ENCODE measurements around the gene NAALADL2. TPM values are rescaled to one million over a fixed set of nuclear protein-coding genes. Genes with fewer than 3 reads are reported as not detected.

The NAALADL2 gene
- polyA plus RNA-seq, 1 donor: 6.5 TPM

- Histone ChIP-seq H3K27ac (ENCODE audit: low read length) (no peak overlapping the region), H3K4me3 (ENCODE audit: low read length) (no peak overlapping the region), H3K36me3 (ENCODE audit: control insufficient read depth, insufficient read depth, low read length) (no peaks in the 10 kb centered on the region), H3K27me3 (ENCODE audit: control insufficient read depth, insufficient read depth, low read length) (no peaks in the 10 kb centered on the region), H3K9me3 (ENCODE audit: control insufficient read depth, low read depth, low read length) (no peaks in the 10 kb centered on the region), H3K4me1 (ENCODE audit: control insufficient read depth, insufficient read depth, low read length) (no peaks in the 10 kb centered on the region)
- DNase-seq: no peak
- no CpG with 5 or more reads among the region's 5 CpGs for WGBS (ENCODE audit: insufficient coverage, low lambda C conversion rate)
These were observed 114.3 kb downstream of the NAALADL2 start for GRCh38 chr3:174973465-174973864.

- H3K9me3 ChIP-seq (ENCODE audit: control insufficient read depth, low read depth, low read length): no peaks in the 10 kb centered on the region
- H3K36me3 ChIP-seq (ENCODE audit: control insufficient read depth, insufficient read depth, low read length): no peaks in the 10 kb centered on the region
- no peak overlapping the region for H3K27ac ChIP-seq (ENCODE audit: low read length)
- H3K4me3 ChIP-seq (ENCODE audit: low read length): no peak overlapping the region
- DNase-seq: no peak
- no peaks in the 10 kb centered on the region for H3K27me3 ChIP-seq (ENCODE audit: control insufficient read depth, insufficient read depth, low read length)
- H3K4me1 ChIP-seq (ENCODE audit: control insufficient read depth, insufficient read depth, low read length): no peaks in the 10 kb centered on the region
These were observed 127.6 kb downstream of the NAALADL2 start for GRCh38 chr3:174986685-174987084.

- no peaks in the 10 kb centered on the region for H3K9me3 ChIP-seq (ENCODE audit: control insufficient read depth, low read depth, low read length)
- no peaks in the 10 kb centered on the region for H3K4me1 ChIP-seq (ENCODE audit: control insufficient read depth, insufficient read depth, low read length)
- DNase-seq: no peak
- no peaks in the 10 kb centered on the region for H3K36me3 ChIP-seq (ENCODE audit: control insufficient read depth, insufficient read depth, low read length)
- no peaks in the 10 kb centered on the region for H3K27me3 ChIP-seq (ENCODE audit: control insufficient read depth, insufficient read depth, low read length)
- H3K4me3 ChIP-seq (ENCODE audit: low read length): no peak overlapping the region
- H3K27ac ChIP-seq (ENCODE audit: low read length): no peak overlapping the region
- WGBS (ENCODE audit: insufficient coverage, low lambda C conversion rate): no CpG with 5 or more reads among the region's 1 CpG
These were observed 142.0 kb downstream of the NAALADL2 start for GRCh38 chr3:175001091-175001490.

DNA sequence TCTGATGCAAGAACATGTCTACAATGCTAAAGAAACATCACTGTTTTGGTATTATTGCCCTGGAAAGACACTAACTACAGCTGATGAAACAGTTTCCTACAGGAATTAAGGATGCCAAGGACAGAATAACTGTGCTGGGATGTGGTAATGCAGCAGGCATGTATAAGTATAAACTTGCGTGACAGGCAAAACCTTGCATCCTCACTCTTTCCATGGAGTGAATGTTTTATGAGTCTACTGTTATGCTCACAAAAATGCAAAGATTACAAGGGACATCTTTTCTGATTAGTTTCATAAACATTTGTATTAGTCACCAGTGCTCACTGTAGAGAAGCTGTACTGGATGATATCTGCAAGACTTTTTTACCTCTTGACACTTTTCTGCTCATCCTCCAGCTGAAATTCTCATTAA lies 143.6 kb downstream of the NAALADL2 start:
- no CpG with 5 or more reads among the region's 1 CpG for WGBS (ENCODE audit: insufficient coverage, low lambda C conversion rate)
- DNase-seq: no peak
- Histone ChIP-seq H3K27ac (ENCODE audit: low read length) (no peak overlapping the region), H3K36me3 (ENCODE audit: control insufficient read depth, insufficient read depth, low read length) (no peaks in the 10 kb centered on the region), H3K9me3 (ENCODE audit: control insufficient read depth, low read depth, low read length) (no peaks in the 10 kb centered on the region), H3K4me3 (ENCODE audit: low read length) (no peak overlapping the region), H3K27me3 (ENCODE audit: control insufficient read depth, insufficient read depth, low read length) (no peaks in the 10 kb centered on the region), H3K4me1 (ENCODE audit: control insufficient read depth, insufficient read depth, low read length) (no peaks in the 10 kb centered on the region)

GRCh38 chr3:175003590-175003989 lies 144.5 kb downstream of the NAALADL2 start:
- no peak overlapping the region for H3K4me3 ChIP-seq (ENCODE audit: low read length)
- no peaks in the 10 kb centered on the region for H3K4me1 ChIP-seq (ENCODE audit: control insufficient read depth, insufficient read depth, low read length)
- no peaks in the 10 kb centered on the region for H3K27me3 ChIP-seq (ENCODE audit: control insufficient read depth, insufficient read depth, low read length)
- H3K27ac ChIP-seq (ENCODE audit: low read length): no peak overlapping the region
- no peaks in the 10 kb centered on the region for H3K36me3 ChIP-seq (ENCODE audit: control insufficient read depth, insufficient read depth, low read length)
- no peak for DNase-seq
- H3K9me3 ChIP-seq (ENCODE audit: control insufficient read depth, low read depth, low read length): no peaks in the 10 kb centered on the region
- no CpG with 5 or more reads among the region's 2 CpGs for WGBS (ENCODE audit: insufficient coverage, low lambda C conversion rate)

DNA sequence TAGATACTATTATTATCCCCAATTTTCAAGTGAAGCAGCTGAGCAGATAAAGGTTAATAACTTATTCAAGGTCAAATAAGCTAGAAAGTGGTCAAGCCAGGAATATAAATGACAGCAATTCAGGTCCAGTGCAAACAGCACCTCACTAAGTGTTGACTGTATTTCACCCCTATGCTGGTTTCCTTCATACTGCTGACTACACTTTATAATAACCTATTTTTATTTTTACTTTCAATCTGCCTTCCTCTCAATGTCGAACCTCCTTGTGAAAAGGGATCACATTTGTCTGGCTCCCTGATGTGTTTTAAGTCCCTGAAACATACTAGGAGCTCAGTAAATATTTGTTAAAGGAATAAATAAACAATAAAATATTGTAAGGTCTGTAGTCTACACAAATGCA lies 146.1 kb downstream of the NAALADL2 start:
- Histone ChIP-seq H3K9me3 (ENCODE audit: control insufficient read depth, low read depth, low read length) (no peaks in the 10 kb centered on the region), H3K27me3 (ENCODE audit: control insufficient read depth, insufficient read depth, low read length) (no peaks in the 10 kb centered on the region), H3K4me1 (ENCODE audit: control insufficient read depth, insufficient read depth, low read length) (no peaks in the 10 kb centered on the region), H3K36me3 (ENCODE audit: control insufficient read depth, insufficient read depth, low read length) (no peaks in the 10 kb centered on the region), H3K4me3 (ENCODE audit: low read length) (no peak overlapping the region), H3K27ac (ENCODE audit: low read length) (no peak overlapping the region)
- WGBS (ENCODE audit: insufficient coverage, low lambda C conversion rate): 40% methylated on average over 1 of the region's 1 CpG
- no peak for DNase-seq

DNA sequence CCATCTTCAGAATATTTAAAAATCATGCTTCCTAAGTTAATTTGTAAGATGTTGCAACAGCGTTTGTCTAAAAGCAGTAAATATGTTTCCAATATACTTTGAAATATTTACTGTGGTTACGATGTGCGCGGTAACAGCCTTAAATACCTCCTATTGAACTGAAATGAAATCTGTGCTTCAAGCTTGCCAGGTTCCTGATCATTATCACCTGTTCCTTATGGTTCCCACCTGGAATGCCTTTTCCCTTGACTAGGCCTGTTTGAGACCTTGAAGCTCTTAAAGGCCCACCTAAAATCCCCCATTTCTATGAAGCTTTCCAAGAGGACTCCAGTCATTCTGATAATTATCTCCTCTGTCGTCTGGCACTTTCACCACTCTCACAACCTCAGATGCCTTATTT lies 146.7 kb downstream of the NAALADL2 start:
- H3K27me3 ChIP-seq (ENCODE audit: control insufficient read depth, insufficient read depth, low read length): no peaks in the 10 kb centered on the region
- H3K27ac ChIP-seq (ENCODE audit: low read length): no peak overlapping the region
- H3K4me1 ChIP-seq (ENCODE audit: control insufficient read depth, insufficient read depth, low read length): no peaks in the 10 kb centered on the region
- WGBS (ENCODE audit: insufficient coverage, low lambda C conversion rate): 67% methylated on average over 1 of the region's 5 CpGs
- no peaks in the 10 kb centered on the region for H3K36me3 ChIP-seq (ENCODE audit: control insufficient read depth, insufficient read depth, low read length)
- H3K4me3 ChIP-seq (ENCODE audit: low read length): no peak overlapping the region
- no peaks in the 10 kb centered on the region for H3K9me3 ChIP-seq (ENCODE audit: control insufficient read depth, low read depth, low read length)
- no peak for DNase-seq

GRCh38 chr3:175007306-175007705 lies 148.2 kb downstream of the NAALADL2 start:
- H3K36me3 ChIP-seq (ENCODE audit: control insufficient read depth, insufficient read depth, low read length): no peaks in the 10 kb centered on the region
- H3K9me3 ChIP-seq (ENCODE audit: control insufficient read depth, low read depth, low read length): peaks cover 3% of the 10 kb centered on the region
- no peak overlapping the region for H3K4me3 ChIP-seq (ENCODE audit: low read length)
- no peak for DNase-seq
- H3K4me1 ChIP-seq (ENCODE audit: control insufficient read depth, insufficient read depth, low read length): no peaks in the 10 kb centered on the region
- H3K27me3 ChIP-seq (ENCODE audit: control insufficient read depth, insufficient read depth, low read length): no peaks in the 10 kb centered on the region
- WGBS (ENCODE audit: insufficient coverage, low lambda C conversion rate): 100% methylated on average over 1 of the region's 1 CpG
- no peak overlapping the region for H3K27ac ChIP-seq (ENCODE audit: low read length)

DNA sequence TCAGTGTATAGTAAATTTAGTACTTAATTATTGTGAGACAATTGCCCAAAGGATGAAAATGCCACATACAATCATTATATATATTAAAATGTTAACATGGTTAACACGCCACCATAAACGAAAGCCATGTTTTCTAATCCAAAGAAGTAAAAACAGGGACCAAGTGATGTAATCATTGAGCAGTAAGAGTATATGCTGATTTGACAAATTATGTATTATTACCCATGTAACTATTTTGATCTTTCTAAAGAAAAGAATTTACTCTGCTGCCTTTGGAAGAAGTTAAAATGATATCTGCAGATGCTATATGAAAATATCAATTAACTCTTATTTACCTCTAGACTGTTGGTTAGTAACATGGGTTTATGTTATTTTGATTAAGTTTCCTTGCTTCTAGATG lies 150.2 kb downstream of the NAALADL2 start:
- Histone ChIP-seq H3K27ac (ENCODE audit: low read length) (no peak overlapping the region), H3K36me3 (ENCODE audit: control insufficient read depth, insufficient read depth, low read length) (no peaks in the 10 kb centered on the region), H3K4me3 (ENCODE audit: low read length) (no peak overlapping the region), H3K27me3 (ENCODE audit: control insufficient read depth, insufficient read depth, low read length) (no peaks in the 10 kb centered on the region), H3K9me3 (ENCODE audit: control insufficient read depth, low read depth, low read length) (peaks cover 3% of the 10 kb centered on the region), H3K4me1 (ENCODE audit: control insufficient read depth, insufficient read depth, low read length) (no peaks in the 10 kb centered on the region)
- no peak for DNase-seq
- WGBS (ENCODE audit: insufficient coverage, low lambda C conversion rate): 100% methylated on average over 1 of the region's 2 CpGs

- Histone ChIP-seq H3K4me3 (ENCODE audit: low read length) (no peak overlapping the region), H3K9me3 (ENCODE audit: control insufficient read depth, low read depth, low read length) (peaks cover 3% of the 10 kb centered on the region), H3K27me3 (ENCODE audit: control insufficient read depth, insufficient read depth, low read length) (no peaks in the 10 kb centered on the region), H3K36me3 (ENCODE audit: control insufficient read depth, insufficient read depth, low read length) (no peaks in the 10 kb centered on the region), H3K27ac (ENCODE audit: low read length) (no peak overlapping the region), H3K4me1 (ENCODE audit: control insufficient read depth, insufficient read depth, low read length) (no peaks in the 10 kb centered on the region)
- WGBS (ENCODE audit: insufficient coverage, low lambda C conversion rate): 88% methylated on average over 3 of the region's 6 CpGs
- no peak for DNase-seq
These were observed 156.0 kb downstream of the NAALADL2 start for GRCh38 chr3:175015056-175015635.

DNA sequence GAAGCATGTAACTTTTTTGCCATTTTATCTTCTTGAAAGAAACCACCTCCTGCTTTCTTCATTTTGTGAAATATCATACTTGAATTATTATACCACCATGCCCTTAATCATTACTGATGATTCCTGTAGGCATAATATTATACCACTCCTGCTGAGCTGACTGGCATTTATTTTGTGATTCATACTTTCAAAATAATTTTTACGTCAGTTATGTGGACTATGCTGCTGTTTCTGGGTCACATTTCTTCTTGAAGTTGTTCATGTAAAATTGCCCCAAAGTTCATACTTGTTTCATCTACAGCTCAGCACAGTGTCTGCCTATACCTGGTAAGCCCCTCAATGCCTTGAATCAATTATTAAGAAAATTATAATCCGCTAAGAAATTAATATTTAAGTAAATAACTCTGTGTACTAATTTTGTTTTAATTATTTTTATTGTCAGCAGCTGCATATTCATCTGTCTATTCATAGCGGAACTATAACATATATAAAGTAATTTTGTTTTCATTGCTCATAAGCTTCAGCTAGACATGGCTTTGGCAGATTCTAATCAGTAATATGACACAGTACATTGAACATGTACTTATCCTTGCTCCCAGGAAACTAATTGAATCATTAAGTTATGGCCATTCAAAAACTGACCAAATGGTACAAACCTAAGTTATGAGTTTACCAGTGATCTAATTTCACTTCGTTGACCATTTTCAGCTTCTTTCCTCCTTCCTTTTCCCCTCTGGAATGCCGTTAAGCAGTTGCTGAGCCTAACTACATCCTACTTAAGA lies 160.0 kb downstream of the NAALADL2 start:
- Histone ChIP-seq H3K4me3 (ENCODE audit: low read length) (no peak overlapping the region), H3K4me1 (ENCODE audit: control insufficient read depth, insufficient read depth, low read length) (no peaks in the 10 kb centered on the region), H3K9me3 (ENCODE audit: control insufficient read depth, low read depth, low read length) (no peaks in the 10 kb centered on the region), H3K27me3 (ENCODE audit: control insufficient read depth, insufficient read depth, low read length) (no peaks in the 10 kb centered on the region), H3K36me3 (ENCODE audit: control insufficient read depth, insufficient read depth, low read length) (no peaks in the 10 kb centered on the region), H3K27ac (ENCODE audit: low read length) (no peak overlapping the region)
- DNase-seq: no peak
- 85% methylated on average over 4 of the region's 5 CpGs for WGBS (ENCODE audit: insufficient coverage, low lambda C conversion rate)

All from large intestine (tissue), 3 donors.